Smooth muscle cell of the brain vasculature (primary cell): ENCODE results near the gene ID3.
"Not testable (repeated sequence)": the region's sequence is repeated elsewhere in the genome, so short reads cannot be mapped to it uniquely, and the experiment has no call there.

Source experiments
- DNase-seq: peaks from one replicate; pipeline ENCODE4 v3.0.0-alpha.2; 2012; ENCODE audit warnings: low read depth, low spot score

Gene ID3

DNA sequence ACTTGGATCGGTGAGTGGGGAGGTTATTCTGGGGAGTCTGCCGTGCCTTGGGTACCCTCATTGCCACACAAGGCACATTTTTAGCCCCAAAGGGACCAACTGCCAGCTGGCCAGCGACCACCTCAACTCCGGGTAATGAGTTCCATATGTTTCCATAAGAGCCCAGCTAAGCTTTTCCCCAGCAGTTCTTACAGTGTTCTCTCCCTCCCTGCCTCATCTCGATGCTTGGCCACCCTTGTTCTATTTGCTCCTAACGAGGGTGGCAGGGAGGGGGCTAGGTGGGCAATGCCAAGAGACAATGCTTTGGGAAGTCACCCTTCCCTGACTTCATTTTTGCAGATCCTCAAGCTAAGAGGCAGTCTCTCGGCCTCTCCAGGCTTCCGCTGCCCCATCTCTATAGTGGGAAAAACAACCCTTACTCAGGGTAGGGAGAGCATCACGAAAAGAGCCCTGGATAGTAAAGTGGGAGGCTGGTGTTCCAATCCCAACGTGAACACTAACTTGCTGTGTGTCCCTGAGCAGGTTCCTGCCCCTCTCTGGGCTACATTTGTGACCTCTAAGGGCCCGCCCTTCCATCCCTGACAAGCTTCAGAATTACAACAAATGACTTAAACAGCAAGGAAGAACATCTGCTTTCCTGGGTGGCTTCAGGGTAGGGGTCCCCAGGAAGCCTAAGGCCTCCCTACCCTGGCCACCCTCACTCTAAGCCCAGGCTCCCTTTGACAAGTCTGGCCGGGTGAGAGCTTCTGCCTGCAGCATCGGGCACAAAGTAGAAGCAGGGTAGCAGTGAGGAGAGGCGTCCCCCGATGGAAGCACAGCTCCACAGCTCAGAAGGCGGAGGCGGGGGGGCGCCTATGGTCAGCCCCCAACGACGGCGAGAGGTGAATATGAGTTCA lies 5.8 kb downstream of the ID3 start:
- no peak for DNase-seq

DNA sequence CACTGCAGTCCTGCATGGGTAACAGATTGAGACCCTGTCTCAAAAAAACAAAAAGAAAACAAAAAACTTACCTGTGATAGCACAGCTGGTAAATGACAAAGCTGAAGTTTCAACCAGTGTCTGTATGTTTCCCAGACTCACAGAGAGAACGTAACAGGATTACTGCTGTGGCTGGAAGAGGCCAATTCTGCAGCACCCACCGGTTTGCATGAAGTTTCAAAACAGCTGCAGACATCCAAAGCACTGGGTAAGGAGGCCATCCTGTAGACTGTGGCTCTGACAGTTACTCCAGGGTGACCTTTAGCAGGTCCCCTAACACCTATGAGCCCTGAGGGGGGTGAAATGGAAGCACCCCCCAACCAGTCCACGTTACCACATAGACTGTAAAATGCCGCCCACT lies 7.5 kb downstream of the ID3 start:
- no peak for DNase-seq

- DNase-seq, result no peak
These were observed 10.6 kb downstream of the ID3 start for GRCh38 chr1:23548704-23549143.

GRCh38 chr1:23546897-23547584 lies 12.3 kb downstream of the ID3 start:
- no peak for DNase-seq

GRCh38 chr1:23545851-23546250 lies 13.4 kb downstream of the ID3 start:
- DNase-seq, result no peak

DNA sequence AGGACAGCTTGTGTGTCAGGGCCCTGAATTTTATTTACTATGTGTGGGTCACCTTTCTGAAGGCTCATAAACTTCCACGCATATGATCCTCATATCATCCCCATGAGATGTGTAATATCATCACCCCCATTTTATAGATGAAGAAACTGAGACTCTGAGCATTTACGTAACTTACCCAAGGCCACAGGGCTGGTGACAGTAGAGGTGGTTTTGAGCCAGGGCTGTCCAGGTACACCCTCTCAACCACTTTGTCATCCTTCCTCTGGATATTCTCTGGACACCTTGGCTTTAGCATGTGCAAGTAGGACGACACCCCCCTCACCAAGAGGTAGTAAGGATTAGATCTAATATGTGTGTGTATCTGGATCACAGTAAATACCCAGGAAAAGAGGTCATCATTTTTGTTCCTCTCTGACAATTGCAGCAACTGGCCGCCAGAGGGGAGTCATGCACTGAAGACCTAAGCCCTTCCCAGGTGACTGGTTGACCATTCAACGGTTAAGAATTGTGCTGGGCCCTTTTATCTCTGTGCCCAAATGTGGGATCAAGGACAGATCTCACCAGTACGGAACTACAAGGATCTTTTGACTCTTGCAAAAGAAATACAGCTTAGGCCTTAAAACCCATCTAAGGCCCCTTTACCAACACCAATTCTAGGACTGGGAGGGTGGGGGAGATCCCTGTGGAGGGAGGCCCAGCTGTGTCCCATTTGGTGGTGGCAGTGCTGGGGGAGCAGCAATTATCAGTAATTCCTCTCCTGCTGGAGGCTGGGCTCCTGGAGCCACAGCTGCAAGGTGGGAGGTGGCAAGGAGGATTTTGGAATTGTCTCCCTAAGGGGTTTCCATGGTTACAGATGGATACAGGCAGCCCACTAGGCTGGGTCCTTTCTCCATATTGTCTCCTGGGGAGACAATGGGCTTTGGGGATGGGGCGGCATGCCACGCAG lies 14.6 kb downstream of the ID3 start:
- DNase-seq, result no peak

- no peak for DNase-seq
These were observed 15.4 kb downstream of the ID3 start for GRCh38 chr1:23543707-23544443.

DNA sequence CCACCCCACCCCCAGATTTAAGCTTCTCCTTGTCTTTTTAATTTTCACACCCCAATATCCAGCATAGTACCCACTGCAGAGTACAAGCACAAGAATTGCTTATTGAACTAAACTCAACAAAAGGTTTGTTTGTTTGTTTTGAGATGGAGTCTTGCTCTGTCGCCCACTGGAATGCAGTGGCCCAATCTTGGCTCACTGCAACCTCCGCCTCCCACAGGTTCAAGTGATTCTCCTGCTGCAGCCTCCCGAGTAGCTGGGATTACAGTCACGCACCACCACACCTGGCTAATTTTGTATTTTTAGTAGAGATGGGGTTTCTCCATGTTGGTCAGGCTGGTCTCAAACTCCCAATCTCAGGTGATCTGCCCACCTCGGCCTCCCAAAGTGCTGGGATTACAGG lies 16.4 kb downstream of the ID3 start:
- DNase-seq, result not testable (repeated sequence)

GRCh38 chr1:23539698-23540266 lies 19.5 kb downstream of the ID3 start:
- DNase-seq, result peak; percentile 76

DNA sequence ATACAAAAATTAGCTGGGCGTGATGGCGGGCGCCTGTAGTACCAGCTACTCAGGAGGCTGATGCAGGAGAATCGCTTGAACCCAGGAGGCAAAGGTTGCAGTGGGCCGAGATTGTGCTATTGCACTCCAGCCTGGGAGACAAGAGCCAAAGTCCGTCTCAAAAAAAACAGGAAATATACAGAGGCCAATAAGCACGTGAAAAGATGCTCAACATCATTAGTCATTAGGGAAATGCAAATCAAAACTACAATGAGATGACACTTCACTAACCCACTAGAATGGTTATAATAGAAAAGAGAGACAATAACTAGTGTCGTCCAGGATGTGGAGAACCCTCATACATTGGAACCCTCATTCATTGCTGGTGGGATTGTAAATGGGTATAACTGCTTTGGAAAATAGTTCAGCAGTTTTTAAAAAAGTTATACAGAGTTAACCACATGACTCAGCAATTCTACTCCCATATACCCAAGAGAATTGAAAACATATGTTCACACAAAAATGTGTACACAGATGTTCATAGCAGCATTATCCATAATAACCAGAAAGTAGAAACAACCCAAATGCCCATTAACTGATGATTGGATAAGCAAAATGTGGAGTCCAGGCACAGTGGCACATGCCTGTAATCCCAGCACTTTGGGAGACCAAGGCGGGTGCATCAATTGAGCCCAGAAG lies 21.9 kb downstream of the ID3 start:
- no peak for DNase-seq

DNA sequence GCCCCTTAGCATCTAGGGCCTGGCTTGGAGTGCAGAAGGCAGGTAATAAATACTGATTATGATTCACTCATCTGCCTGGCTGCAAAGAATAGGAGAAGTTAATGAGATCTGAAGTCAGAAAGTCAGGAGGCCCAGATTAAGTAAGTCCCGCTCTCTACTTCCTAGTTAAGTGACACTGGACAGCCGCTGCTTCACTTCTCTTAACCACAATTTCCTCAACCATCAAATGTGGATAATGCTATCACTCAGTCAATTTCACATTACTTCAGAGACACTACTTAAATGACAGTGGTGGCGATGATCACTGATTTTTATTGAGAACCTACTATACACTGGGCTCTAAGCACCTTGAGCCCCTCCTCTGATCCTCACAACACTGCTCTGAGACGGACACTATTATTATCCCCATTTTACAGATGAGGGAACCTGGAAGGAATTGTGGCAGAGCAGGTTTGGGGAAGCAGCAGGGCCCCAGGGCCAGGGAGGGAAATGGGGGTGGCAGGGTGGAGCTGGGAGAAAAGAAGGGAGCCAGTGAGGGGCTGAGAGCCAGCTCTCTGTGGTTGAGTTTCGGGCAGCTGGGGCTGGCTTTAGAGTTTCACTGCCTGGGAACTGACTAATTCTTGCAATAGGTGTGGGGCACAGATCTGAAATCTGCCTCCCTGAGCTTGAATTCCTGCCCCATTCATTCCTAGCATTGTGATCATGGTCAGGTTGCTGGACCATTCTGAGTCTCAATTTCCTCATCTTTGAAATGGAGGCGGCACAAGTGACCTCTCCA lies 25.9 kb downstream of the ID3 start:
- no peak for DNase-seq

GRCh38 chr1:23531562-23532094 lies 27.7 kb downstream of the ID3 start:
- no peak for DNase-seq

DNA sequence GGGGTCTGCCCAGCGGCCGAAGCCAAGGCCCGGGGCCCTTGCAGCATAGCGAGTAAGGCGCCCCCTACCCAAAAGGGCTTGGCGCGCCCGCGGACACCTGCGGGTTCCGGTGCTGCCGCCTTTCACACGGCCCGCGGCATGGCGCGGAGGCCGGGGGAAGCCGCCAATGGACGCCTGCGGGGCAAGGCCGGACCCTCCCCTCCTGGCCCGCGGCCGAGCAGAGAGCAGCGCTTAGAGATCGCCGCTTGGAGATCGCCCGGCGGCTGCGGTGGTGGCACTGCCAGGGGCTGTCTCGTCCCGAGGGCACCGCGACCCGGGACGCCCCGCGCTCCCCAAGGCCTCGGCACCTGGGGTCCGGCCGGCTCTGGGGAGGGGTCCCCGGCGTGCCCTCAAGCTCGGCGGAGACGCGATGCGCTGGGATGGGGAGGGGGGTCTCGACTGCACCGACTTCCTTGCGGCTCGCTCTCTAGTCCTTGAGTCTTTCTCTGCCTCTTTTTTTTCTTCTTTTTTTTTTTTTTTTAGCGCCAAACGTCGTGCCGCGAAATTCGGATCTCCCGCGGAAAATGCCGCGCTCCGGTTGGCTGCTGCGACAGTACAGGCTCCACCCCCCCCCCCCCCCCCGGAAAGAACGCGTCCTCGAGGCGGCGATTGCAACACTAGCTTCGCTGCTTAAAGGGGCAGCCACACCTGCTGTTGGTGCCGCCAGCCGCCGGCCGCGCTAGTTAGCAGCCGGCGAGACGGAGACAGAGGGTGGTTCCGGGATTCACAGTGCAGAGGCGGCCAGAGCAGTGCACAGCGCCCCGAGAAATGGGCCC lies 28.3 kb downstream of the ID3 start, which contains the start of gene E2F2:
Gene E2F2, minus strand, starts transcription at position 487 of the 815 bp plus-strand sequence. Its CDS starts 440 bp downstream, at position 47.
- DNase-seq, result peak; percentile 64

- no peak for DNase-seq
These were observed 29.1 kb downstream of the ID3 start for GRCh38 chr1:23530087-23530746.

DNA sequence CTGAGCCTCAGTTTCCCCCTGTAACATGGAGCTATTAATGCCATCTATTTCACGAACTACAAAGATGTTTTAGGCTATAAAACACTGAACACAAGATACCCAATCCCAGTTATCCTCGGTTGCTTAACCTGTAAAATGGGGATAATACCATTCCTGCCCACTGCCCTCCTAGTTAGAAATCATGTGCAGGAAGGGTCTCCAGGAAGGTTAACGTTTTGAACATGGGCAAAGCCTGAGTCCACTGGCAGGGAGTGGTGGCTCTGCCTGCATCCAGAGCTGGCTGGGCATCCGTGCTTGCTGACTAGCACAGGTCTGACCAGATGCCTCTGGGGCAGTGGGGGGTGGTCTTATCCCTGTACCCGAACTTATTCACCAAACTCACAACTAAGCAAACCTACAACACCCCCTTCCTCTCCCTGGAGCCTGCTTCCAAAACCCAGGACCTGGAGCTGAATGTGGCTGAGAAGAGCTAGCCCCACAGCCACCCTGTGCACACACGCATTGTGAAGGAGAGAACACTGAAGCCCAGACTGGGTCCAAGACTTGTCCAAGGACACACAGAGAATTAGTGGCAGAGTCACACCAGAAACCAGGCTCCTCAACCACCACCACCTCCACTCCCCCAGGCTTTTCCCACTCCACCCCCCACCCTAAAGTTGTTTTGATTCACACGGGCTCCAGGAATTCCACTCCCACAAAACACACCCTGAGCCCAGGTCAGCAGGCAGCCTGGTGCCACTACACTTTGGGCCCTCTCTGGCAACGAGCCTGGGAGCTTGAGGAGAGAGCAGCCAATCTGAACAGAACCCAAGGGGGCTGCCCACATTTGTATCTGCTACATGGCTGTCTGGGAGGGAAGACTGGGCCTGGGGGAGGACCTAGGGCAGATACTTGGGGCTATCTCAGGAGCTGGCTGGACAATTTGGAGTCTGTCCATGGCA lies 29.9 kb downstream of the ID3 start:
- DNase-seq, result no peak

DNA sequence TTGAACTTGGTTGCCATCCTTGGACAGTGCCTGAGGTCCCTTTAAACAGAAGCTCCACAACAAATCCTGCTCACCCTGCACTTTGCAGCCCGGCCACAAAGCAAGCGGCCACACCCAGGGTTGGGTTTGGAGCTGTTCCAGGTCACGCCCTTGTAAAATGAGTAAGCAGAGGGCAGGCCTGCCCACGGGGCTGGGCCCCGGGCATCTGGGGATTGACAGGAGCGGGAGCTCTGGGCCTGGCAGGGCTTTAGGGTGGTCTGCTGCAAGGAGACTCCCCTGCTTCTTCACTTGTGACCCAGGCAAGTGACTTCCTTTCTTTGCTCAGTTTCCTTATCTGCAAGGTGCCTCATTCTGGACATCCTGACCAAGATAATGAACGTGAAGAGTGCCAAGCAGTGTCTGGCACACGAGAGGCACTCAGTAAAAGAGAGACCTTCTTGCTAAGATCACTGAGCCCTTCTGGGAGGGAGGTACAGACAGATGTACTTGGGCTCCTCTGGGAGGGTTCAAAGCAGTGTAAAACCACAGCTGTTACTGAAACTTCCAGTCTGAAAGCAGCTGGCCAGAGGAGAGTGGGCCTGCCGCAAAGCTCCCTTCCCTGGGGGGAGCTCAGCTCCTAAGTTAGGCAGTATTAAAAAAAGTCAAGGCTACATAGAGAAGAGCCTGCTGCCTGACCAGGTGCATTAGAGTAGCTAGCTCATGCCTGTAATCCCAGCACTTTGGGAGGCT lies 30.9 kb downstream of the ID3 start:
- DNase-seq, result no peak
